ENCODE results near the gene LTBP1. TPM values are rescaled to one million over a fixed set of nuclear protein-coding genes. Genes with fewer than 3 reads are reported as not detected.
"Not testable (repeated sequence)": the region's sequence is repeated elsewhere in the genome, so short reads cannot be mapped to it uniquely, and the experiment has no call there.

Gene LTBP1, protein sequence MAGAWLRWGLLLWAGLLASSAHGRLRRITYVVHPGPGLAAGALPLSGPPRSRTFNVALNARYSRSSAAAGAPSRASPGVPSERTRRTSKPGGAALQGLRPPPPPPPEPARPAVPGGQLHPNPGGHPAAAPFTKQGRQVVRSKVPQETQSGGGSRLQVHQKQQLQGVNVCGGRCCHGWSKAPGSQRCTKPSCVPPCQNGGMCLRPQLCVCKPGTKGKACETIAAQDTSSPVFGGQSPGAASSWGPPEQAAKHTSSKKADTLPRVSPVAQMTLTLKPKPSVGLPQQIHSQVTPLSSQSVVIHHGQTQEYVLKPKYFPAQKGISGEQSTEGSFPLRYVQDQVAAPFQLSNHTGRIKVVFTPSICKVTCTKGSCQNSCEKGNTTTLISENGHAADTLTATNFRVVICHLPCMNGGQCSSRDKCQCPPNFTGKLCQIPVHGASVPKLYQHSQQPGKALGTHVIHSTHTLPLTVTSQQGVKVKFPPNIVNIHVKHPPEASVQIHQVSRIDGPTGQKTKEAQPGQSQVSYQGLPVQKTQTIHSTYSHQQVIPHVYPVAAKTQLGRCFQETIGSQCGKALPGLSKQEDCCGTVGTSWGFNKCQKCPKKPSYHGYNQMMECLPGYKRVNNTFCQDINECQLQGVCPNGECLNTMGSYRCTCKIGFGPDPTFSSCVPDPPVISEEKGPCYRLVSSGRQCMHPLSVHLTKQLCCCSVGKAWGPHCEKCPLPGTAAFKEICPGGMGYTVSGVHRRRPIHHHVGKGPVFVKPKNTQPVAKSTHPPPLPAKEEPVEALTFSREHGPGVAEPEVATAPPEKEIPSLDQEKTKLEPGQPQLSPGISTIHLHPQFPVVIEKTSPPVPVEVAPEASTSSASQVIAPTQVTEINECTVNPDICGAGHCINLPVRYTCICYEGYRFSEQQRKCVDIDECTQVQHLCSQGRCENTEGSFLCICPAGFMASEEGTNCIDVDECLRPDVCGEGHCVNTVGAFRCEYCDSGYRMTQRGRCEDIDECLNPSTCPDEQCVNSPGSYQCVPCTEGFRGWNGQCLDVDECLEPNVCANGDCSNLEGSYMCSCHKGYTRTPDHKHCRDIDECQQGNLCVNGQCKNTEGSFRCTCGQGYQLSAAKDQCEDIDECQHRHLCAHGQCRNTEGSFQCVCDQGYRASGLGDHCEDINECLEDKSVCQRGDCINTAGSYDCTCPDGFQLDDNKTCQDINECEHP (N-terminal part only)
- 10 to 100 TPM; 21.2 to 24.8 TPM for total RNA-seq
- long read RNA-seq, partial matches to known transcripts = 5 of 9 reads
- long read RNA-seq, other reads (novel, unspliced or antisense) = 4 of 9 reads

DNA sequence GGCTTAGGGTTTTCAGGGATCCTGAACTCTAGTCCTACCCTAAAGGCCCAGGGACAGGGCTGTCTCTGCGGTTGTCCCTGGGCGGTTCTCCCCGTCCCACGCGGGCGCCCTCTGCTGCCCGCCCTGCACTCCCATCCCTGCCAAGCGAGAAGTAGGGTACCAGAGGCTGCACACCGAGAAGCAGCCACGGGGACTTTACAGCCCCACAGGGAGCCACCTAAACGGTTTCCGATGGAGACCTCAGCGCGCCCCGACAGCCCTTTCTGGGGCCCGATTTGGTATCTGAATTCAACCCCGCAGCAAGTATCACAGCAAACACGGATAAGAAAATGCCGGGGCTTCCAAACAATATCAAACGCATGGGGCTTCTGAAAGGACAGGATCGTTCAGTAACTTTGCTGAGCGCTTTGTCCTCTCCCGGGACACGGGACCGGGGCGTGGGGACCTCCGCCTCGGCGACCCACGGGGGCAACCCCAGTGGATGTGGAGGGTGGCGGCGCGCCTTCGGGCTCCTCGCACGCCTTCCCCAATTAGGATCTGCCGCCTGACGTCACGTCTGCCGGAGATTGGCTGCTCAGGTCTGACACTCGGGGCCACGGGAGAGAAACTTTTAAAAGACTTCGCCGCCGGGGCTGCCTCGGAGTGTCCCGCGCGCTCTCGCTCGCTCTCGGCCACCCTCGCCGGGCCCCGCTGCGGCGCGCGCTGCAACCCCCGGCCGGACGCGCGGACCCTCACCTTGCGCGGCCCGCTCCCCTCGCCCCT lies at the start of gene LTBP1:
TSS of gene LTBP1 (plus strand) at position 640 of the 762 bp plus-strand sequence. CDS start 372 bp downstream, outside the sequence.
- peak; percentile 84 for ATAC-seq
- intact Hi-C loops (cut with DNase I, micrococcal nuclease) = loop anchor here in 1 of 2 donors (10.0 kb wide), 1 partner anchor 172 kb away; no protein-coding TSS in a partner anchor

DNA sequence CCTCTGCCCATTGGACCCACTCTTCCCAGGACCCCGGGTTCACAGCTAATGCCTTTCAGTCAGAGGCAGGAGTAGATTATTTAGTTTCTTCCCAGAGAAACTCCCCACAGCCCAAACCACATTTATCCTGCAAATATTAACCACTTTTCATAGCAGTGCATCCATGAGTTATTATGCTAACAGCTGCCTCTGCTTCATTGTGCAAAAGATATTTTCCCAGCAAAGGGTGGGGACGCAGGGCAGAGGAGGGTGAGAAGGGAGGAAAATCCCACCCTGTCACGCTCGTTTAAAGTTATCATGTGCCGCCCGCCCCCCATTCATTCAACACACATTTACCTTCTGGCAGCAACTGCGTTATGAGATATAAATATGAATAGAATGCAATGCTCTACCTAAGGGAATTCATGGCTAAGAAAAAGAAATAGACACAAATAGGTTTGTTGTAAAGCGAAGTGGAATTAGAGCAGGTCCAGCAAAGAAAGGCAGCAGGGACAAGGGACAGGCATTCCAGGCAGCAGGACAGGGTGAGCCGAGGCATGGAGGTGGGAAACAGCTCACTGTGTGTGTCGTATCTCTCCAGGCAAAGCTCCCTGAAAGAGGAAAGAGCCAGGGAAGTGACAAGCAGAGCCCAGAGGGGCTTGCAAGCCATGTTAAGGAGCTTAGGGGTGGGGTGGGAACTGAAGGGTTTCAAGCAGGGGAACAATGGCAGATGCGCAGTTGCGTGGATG lies 46.3 kb upstream of the LTBP1 start:
- ATAC-seq = no peak
- intact Hi-C loops (cut with DNase I, micrococcal nuclease) = no loop called here
- DNase-seq = no peak

More for the DNA sequence above, at the start of gene LTBP1:
- peak; percentile 82 to 84 for DNase-seq

- DNase-seq (no peak), ATAC-seq (no peak)
- intact Hi-C loops (cut with DNase I, micrococcal nuclease) = no loop called here
These were observed 45.4 kb upstream of the LTBP1 start for GRCh38 chr2:32901313-32901712.

- no peak for ATAC-seq
- DNase-seq = no peak
- intact Hi-C loops (cut with DNase I, micrococcal nuclease) = no loop called here
These were observed 44.6 kb upstream of the LTBP1 start for GRCh38 chr2:32902174-32902573.

GRCh38 chr2:32902986-32903385 lies 43.8 kb upstream of the LTBP1 start:
- intact Hi-C loops (cut with DNase I, micrococcal nuclease) = no loop called here
- ATAC-seq (no peak), DNase-seq (no peak)

DNA sequence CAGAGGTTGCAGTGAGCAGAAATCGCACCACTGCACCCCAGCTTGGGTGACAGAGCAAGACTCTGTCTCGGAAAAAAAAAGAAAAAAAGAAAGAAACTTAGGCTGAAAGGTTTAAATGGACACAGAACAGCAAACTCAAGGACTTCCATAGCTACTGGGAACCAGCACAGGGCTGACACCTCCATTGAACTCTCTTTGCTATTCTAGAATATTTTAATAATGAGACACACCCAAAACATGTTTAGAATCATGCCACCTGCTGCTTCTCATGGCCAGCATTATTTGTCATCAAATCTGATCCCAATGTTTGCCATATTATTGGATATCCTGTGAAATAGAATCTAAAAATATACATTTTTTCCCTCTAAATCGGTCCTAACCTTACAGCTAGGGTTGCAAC lies 42.7 kb upstream of the LTBP1 start:
- intact Hi-C loops (cut with DNase I, micrococcal nuclease) = no loop called here
- ATAC-seq (no peak), DNase-seq (no peak)

- intact Hi-C loops (cut with DNase I, micrococcal nuclease) = no loop called here
- no peak for DNase-seq
- ATAC-seq = no peak
These were observed 42.0 kb upstream of the LTBP1 start for GRCh38 chr2:32904751-32905150.

- intact Hi-C loops (cut with DNase I, micrococcal nuclease) = no loop called here
- no peak for ATAC-seq
- DNase-seq = no peak
These were observed 41.5 kb upstream of the LTBP1 start for GRCh38 chr2:32905270-32905669.

DNA sequence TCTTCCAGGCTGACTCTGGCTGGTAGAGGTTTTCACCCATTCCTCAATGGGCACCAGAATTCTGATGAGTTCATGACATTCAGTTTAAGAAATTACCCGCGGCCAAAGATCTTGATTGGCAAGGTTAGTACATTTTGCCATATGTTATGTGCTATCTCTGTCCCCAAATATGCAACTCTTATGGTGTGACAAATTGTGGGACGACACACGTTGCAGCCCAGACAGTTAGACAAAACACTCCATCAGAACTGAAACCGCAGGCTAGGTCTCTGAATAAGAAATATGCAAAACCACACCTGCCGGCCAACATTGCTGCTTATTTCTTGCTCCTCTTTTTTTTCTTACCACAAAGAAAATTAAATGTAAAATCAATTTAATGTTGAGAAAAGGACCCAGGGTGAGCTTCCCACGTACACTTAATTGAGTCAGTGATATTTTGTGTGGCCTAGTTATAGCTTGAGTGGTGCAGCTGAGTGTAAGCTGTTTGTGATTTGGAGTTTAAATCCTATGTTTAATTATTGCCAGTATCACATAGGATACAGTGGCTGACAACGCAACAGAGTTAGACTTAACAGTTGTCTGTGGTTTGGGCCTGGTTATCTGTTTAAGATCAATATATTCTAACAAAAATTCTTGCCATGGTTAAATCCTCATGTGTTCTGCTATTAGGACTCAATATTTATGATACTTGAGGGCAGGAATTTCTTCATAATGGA lies 35.7 kb upstream of the LTBP1 start:
- DNase-seq (no peak), ATAC-seq (no peak)
- intact Hi-C loops (cut with DNase I, micrococcal nuclease) = no loop called here

GRCh38 chr2:32915694-32916093 lies 31.1 kb upstream of the LTBP1 start:
- ATAC-seq = no peak
- intact Hi-C loops (cut with DNase I, micrococcal nuclease) = no loop called here

DNA sequence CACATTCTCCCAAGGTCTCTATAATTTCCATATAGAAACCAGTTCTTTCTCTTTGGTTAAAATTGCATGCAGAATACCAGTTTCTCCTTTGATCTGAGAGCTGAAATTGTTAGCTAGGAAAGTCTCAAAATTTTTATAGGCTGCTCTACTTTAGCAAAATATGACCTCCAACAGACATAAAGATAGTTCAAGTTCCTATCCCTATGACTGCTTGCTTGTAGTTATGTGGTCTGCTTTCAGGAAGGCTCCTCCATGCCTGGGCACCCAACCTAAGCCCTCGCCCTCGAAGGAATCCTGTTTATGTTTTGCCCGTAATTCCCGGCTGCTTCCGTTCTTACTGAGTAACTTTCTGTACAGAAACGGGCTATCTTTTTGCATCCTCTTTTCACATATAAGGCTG lies 28.0 kb upstream of the LTBP1 start:
- ATAC-seq (no peak), DNase-seq (no peak)
- intact Hi-C loops (cut with DNase I, micrococcal nuclease) = no loop called here

More at GRCh38 chr2:32915694-32916093, 31.1 kb upstream of the LTBP1 start:
- no peak for DNase-seq

DNA sequence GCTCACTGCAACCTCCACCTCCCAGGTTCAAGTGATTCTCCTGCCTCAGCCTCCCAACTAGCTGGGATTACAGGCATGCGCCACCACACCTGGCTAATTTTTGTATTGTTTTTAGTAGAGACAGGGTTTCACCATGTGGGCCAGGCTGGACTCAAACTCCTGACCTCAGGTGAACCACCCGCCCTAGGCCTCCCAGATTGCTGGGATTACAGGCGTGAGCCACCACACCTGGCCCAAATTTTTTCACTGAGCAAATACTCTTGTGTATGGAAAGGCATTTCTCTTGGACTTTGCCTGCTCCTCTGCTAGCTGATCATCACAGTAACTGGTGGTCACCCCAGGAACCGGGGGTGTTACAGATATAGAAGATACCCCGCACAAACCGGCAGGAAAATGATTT lies 26.9 kb upstream of the LTBP1 start:
- ATAC-seq; DNase-seq; intact Hi-C loops (cut with DNase I, micrococcal nuclease): not testable (repeated sequence)

- intact Hi-C loops (cut with DNase I, micrococcal nuclease); DNase-seq; ATAC-seq: not testable (repeated sequence)
These were observed 25.3 kb upstream of the LTBP1 start for GRCh38 chr2:32921486-32921885.

DNA sequence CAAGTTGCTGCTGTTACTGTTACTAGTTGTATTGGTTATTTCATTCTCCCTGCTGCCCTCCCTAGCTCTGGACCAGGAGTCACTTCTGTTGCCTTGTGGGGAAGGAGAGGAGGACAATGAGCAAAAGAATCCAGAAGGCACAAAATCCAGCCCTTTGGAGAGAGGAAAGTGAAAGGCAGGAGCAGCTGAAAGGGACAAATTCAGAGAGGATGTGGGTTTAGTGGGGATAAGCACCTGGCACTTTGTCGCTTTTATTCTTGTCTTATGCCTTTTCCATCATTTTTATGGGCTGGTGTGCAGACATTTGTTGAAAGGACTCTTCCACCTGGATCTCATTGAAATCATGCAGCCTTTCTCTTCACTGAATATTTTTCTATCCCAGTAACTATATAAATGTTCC lies 24.3 kb upstream of the LTBP1 start:
- intact Hi-C loops (cut with DNase I, micrococcal nuclease) = no loop called here
- ATAC-seq (no peak), DNase-seq (no peak)

GRCh38 chr2:32923109-32923508 lies 23.6 kb upstream of the LTBP1 start:
- DNase-seq = no peak
- ATAC-seq = no peak
- intact Hi-C loops (cut with DNase I, micrococcal nuclease) = no loop called here

GRCh38 chr2:32925283-32925815 lies 21.4 kb upstream of the LTBP1 start:
- intact Hi-C loops (cut with DNase I, micrococcal nuclease) = no loop called here
- ATAC-seq = no peak
- no peak for DNase-seq

All from left colon (tissue), 2 donors.